Cardiac muscle cell (in vitro differentiated cells and primary cell): Measurements from ENCODE around the gene ZNF479. TPM values are rescaled to one million over a fixed set of nuclear protein-coding genes. Genes with fewer than 3 reads are reported as not detected.
"Not testable (repeated sequence)": the region's sequence is repeated elsewhere in the genome, so short reads cannot be mapped to it uniquely, and the experiment has no call there.

ENCODE experiments used
- DNase-seq, 2 donors: peaks; one replicate each; pipeline versions ENCODE4 v3.0.0 to v3.0.0-alpha.2; 2010 to 2017; ENCODE audit warnings: low read depth in 1 of 2, low spot score in 1 of 2
- H3K27ac ChIP-seq: fragments of 200-600 bp; sonication (generic); 2 replicates; pipeline ENCODE4 v1.5.1; 2016
- H3K27me3 ChIP-seq: fragments of 200-600 bp; sonication (generic); 2 replicates; pipeline ENCODE4 v1.6.0; 2016; ENCODE audit warnings: control low read depth
- H3K36me3 ChIP-seq: fragments of 200-600 bp; sonication (generic); 2 replicates; pipeline ENCODE4 v1.5.1; 2016; ENCODE audit warnings: control low read depth
- H3K4me1 ChIP-seq: fragments of 200-600 bp; sonication (generic); 2 replicates; pipeline ENCODE4 v1.8.1; 2017; ENCODE audit warnings: low read depth, mild to moderate bottlenecking, mixed run types
- H3K4me3 ChIP-seq: fragments of 200-600 bp; sonication (generic); 2 replicates; pipeline ENCODE4 v1.5.1; 2016; ENCODE audit warnings: mild to moderate bottlenecking
- H3K9me3 ChIP-seq: fragments of 200-600 bp; sonication (generic); 2 replicates; pipeline ENCODE4 v1.5.1; 2017; ENCODE audit warnings: low read depth, mild to moderate bottlenecking, control low read depth
- CTCF ChIP-seq: IDR thresholded peaks from 2 replicates; pipeline ENCODE4 v1.5.1; 2012; ENCODE audit warnings: low read depth, mild to moderate bottlenecking, low read length
- polyA plus RNA-seq: library from polyadenylated mRNA; unstranded; fragments of >200 nt; fragmentation: Nextera tagmentation; extraction: Ambion mirVana; gene quantifications from 2 replicates; pipeline ENCODE4 v1.2.1, GENCODE V29; 2016
- total RNA-seq: library from RNA; depleted of rRNA; stranded (reverse); fragments of >200 nt; gene quantifications from 2 replicates; pipeline ENCODE4 v1.2.3, GENCODE V29; 2016

The ZNF479 gene
- total and polyA plus RNA-seq, 2 experiments from 2014 or later, result not detected

- Histone ChIP-seq H3K27me3 (no peaks in the 10 kb centered on the region), H3K4me3 (no peak overlapping the region), H3K4me1 (no peaks in the 10 kb centered on the region), H3K9me3 (no peaks in the 10 kb centered on the region), H3K36me3 (no peaks in the 10 kb centered on the region), H3K27ac (no peak overlapping the region)
- TF ChIP-seq CTCF, result no peak
- DNase-seq, result no peak
Measured at GRCh38 chr7:57176928-57177635, 44.8 kb upstream of the ZNF479 start.

DNA sequence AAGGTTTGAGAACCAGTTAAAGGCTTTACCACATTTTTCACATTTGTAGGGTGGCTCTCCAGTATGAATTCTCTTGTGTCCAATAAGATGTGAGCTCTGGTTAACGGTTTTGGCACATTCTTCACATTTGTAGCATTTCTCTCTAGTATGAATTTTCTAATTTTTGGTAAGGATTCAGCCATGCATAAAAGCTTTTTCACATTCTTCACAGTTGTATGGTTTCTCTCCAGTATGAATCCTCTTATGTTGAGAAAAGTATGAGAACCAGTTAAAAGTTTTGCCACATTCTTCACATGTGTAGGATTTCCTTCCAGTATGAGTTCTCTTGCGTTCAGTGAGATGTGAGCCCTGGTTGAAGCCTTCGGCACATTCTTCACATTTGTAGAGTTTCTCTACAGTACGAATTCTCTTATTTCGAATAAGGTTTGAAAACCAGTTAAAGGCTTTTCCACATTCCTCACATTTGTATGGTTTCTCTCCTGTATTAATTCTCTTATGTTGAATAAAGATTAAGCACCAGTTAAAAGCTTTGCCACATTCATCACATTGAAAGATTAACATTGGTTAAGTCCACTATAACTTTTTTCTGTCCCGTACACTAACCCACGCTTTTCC, 33.2 kb upstream of the ZNF479 start:
- no peaks in the 10 kb centered on the region for H3K36me3 ChIP-seq
- no peaks in the 10 kb centered on the region for H3K4me1 ChIP-seq
- no peaks in the 10 kb centered on the region for H3K27me3 ChIP-seq
- no peak overlapping the region for H3K27ac ChIP-seq
- no peaks in the 10 kb centered on the region for H3K9me3 ChIP-seq
- DNase-seq, result no peak
- no peak for TF ChIP-seq CTCF
- no peak overlapping the region for H3K4me3 ChIP-seq

DNA sequence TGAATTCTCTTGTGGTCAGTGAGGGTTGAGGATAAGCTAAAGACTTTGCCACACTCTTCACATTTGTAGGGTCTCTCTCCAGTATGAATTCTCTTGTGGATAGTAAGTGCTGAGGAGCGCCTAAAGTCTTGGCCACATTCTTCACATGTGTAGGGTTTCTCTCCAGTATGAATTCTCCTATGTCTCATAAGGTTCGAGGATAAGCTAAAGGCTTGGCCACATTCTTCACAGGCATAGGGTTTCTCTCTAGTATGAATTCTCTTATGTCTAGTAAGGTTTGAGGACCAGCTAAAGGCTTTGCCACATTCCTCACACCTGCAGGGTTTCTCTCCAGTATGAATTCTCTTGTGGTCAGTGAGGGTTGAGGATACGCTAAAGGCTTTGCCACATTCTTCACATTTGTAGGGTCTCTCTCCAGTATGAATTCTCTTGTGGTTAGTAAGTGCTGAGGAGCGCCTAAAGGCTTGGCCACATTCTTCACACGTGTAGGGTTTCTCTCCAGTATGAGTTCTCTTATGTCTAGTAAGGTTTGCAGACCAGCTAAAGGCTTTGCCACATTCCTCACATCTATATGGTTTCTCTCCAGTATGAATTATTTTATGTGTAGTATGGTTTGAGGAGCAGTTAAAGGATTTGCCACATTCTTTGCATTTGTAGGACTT, 12.0 kb downstream of the ZNF479 start:
- not testable (repeated sequence) for H3K27me3 ChIP-seq, H3K4me1 ChIP-seq, H3K4me3 ChIP-seq, H3K36me3 ChIP-seq, DNase-seq, H3K9me3 ChIP-seq, H3K27ac ChIP-seq
